Measurements from ENCODE around the gene SH2B3.

DNA sequence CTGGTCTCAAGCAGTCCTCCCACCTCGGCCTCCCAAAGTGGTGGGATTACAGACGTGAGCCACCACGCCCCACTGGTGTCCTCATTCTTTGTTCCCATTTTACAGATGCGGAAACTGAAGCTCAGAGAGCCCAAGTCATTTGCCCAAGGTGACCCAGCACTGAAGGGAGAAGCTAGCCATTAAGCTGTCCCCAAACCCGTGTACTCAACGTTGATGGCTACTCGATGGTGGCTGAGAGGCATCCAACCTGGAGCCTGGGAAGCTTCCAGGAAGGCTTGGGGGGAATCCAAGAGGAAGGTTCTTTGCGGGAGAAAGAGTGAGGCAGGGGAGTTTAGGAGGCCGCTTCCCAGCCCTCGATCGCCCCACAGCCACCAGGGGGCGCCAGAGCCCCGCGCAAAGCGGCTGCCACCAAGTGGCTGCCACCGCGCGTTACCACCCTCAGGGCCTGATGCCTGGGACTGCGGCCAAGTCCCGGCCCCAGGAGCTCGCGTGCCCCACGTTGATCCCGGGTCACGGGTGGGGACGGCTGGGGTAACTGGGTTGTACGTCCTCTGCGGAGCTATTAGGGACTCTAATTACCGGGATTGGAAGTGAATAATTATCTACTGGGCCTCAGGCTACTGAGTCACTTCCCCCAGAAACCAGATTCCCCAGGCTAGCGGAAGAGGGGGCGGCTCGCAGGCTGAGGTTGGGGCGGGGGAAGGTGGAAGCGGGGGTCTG is 8.8 kb upstream of the SH2B3 start:
- TF ChIP-seq CTCF (conservative IDR thresholded peaks at IDR 0.05 in 1 of 2, IDR thresholded peaks at IDR 0.05 in 1 of 2; ENCODE audit: extremely low read depth in 1 of 2, insufficient read depth in 1 of 2, low read depth in 1 of 2, low read length in 2 of 2): peak; percentile 73 to 100
- TF ChIP-seq EZH2 (IDR thresholded peaks at IDR 0.05; ENCODE audit: borderline replicate concordance, low read length): no peak
